IPS DF 19.7 (cell line): ENCODE data around the gene CREB5.
"Not testable (repeated sequence)": the region's sequence is repeated elsewhere in the genome, so short reads cannot be mapped to it uniquely, and the experiment has no call there.

Source experiments
- DNase-seq: peaks from one replicate; pipeline ENCODE4 v3.0.0-alpha.2; 2013; ENCODE audit warnings: low read depth, low spot score

CREB5 gene

DNA sequence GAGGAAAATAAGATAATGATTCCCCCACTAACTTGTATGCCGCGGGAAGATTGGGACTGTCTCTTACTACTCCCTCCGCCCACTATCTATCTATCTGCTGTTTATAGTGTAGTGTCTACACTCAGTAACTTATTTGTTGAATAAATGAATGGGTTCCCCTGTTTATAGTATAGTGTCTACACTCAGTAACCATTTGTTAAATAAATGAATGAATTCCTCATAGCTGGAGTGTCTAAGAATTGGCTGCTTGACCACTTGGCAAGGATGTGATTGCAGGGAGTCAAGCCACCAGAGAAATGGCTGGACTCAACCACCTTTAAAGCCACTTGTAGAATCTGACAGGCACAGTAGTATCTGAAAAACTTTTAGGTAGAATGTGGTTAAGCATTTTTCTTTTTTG lies 398.7 kb downstream of the CREB5 start:
- DNase-seq: no peak

DNA sequence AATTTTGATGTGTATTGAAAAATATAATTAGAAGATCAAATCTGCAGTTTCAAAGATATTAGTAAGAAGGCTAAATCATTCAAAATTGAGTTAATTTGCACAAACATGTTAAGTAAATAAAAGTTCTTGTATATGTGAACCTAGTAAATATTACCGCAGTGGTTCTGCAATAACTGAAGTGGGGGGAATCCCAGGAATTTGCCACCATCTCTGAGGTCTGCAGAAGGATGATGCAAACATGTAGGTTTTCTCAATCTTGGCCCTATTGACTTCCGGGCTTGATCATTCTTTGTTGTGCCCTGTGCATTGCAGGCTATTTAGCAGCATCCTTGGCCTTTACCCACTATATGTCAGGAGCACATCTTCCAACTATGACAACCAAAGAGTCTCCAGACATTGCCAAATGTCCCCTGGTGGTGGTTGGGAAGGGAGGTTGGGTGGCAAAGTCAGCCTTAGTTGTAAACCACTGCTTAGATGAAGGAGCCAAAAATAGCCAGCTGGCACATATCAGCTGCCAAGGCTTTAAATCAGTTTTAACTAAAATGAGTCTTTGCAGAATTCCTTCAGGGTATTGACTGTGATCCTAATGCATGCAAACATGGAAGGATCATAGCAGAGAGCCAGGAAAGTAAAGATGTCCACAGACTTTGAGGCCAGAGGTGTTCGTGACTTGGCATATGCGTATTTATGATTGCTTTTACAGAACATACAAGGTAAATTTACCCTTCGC lies 399.5 kb downstream of the CREB5 start:
- DNase-seq: no peak

DNA sequence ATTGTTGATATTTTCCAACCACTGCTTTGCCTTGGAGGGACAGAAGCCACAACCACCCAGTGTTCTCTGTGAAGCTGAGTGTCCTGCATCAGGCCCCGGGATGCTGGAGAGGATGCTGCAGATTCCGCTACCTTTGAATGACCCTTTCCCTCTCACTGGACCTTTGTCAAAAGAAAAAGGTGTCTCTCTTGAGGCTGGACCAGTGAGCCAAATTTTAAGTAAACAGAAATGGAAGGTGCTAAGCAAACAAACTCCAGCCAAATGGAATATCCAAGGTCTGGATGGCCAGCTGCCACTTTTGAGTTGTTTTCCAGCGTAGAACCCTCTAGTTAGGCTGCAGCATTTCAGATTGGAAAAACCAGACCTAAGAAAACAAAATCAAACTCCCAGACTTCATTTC lies 400.3 kb downstream of the CREB5 start:
- no peak for DNase-seq

DNA sequence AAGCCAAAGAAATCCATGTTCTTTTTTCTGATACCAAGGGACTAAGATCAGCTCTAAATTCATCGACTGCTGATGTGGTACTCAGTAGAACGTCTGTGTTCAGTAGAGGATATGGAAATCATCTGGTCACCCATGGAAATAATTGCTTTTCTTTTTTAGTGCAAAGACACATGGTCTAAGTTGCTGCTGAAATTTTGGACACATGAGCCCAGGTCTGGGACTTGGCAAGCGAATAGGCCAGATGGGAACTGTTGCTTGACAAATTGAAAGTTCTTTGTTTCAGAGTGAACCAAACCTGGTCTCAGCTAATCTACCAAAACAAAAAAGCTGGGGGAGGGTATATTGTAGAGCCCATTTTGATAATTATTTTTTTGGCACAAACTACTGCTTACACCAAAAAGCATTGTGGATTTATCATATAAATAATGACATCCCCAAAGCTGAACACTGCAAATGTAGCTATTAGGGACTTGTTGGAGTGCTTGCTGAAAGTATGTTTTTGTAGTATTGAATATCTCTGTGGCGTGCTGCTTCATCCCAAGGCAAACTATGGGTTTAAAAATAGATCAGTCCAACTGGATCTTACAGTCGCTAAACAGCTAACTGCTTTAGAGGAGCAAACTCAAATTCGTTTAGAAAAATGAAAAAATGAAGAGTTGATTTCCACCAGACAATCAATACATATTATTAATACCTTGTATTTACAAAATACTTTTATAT lies 401.1 kb downstream of the CREB5 start:
- DNase-seq: no peak

DNA sequence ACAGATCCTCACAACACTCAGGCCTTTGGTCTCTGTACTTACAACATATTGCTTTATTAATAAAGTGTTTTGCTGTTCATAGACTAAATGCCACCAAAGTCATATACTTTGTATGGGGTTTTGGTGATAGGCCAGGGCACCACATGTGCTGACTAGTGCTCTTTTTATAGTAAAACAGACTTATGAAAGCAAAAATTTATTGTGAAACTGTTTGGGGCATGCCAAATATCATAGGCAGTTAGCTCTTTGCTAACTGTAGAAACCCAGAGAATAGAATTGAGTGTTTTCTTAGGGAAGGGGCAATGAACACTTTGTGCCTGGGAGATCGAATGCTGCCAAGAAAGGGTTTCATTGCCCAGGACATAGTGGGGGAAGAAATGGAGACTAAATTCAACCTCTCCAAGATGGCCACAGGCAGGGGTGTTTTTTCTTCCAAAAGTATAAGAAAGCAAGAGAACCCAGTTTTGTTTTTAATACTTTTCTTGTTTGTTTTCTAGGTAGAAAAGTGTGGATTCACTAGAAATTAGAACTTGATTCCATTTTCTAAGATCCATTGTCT lies 403.1 kb downstream of the CREB5 start:
- no peak for DNase-seq

DNA sequence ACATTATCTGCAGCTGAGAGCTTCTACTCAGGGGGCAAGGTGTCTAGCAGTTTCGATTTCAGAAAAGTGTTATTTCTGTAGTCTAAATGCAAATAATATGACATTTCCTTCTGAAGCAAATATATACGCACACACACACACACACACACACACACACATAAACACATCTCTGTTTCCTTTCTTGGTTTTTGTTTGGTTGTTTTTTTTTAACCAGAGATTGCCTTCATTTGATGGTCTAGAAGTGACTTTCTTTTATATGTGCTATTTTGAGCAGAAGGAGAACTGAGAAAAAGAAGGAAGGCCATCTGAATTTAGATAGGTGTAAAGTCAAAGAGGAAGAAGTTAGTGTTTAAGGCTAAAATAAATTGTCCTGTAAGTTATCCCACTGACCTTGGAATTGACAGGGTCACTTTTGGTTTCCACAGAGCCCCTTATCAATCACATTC lies 403.6 kb downstream of the CREB5 start:
- DNase-seq: no peak

DNA sequence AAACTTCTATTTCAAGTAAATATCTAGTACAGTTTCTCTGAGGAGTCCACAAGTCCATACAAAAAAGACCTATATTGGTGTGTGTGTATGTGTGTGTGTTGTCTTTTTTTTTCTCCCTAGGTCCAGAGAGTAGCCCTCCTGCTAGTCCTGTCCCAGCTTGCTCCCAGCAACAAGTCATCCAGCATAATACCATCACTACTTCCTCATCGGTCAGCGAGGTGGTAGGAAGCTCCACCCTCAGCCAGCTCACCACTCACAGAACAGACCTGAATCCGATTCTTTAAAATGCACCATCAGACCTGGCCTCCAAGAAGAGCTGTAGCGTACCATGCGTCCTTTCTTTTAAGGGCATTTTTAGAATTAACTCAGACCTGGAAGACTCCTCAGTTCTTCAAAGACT lies 406.7 kb downstream of the CREB5 start:
- no peak for DNase-seq

DNA sequence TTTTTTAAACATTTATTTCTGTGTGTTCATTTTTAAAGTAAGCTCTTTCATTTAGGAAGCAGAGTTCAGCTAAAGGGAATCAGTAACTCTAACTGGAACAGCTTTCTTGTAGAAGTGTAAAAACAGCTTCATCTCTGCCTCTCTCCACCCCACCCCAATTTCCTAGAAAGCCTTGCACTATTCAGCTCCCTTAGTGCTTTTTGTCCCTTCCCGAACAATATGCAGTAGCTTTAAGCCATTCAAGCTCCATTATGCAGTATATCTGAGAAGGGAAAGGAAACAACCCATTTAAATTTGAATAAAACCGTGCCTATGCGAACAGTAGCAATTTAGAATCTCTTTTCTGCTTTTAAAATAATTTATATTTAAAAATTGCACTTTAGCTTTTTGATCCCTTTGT lies 411.3 kb downstream of the CREB5 start:
- no peak for DNase-seq

DNA sequence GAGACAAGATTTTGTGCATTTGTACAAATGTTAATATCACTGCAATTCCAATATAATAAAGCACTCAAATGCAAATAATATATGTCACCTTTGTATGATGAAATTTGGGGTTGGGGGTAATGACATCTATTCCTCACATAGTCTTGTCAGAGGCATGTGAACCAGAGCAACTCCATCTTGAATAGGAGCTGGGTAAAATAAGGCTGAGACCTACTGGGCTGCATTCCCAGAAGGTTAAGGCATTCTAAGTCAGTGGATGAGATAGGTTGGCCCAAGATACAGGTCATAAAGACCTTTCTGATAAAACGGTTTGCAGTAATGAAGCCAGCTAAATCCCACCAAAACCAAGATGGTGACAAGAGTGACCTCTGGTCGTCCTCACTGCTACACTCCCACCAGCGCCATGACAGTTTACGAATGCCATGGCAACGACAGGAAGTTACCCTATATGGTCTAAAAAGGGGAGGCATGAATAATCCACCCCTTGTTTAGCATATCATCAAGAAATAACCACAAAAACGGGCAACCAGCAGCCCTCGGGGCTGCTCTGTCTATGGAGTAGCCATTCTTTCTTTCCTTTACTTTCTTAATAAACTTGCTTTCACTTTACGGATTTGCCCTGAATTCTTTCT lies 413.6 kb downstream of the CREB5 start:
- not testable (repeated sequence) for DNase-seq

DNA sequence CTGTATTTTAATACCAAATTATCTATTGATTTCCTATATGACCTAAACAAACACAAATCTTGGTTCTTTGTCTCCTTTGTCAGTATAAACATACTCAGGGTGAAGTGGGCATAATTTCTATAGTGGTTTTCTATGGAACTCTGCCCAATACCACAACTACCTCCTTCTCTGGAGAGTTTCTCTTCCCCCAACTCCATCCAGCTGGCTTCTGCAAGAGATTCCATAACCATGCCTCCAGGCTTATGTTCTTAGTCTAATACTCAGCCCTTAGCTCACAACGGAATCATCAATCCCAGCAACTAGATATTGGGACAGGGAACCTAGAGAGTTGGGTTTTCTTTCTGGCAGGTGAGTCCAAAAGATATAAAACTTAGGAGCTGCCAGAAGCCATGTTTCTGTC lies 418.5 kb downstream of the CREB5 start:
- DNase-seq: no peak

DNA sequence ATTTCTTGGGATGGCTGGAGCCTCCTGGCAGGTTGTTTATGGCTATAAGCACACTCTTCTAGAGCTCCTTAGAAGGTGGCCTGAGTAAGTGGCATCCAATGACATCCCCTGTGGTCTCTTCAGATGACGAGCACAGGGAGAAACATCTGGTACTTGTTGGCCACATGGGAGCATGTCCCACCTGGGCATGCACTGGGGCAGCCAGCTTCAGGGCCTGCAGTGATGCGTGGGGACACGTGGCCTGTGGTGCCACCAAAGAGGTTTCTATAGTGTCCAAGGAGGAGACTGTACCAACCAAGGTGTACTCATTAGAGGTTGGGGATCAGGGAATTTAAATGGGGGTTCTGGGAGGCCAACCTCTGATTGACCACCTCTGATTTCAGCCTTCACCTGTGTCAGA lies 420.4 kb downstream of the CREB5 start:
- no peak for DNase-seq

DNA sequence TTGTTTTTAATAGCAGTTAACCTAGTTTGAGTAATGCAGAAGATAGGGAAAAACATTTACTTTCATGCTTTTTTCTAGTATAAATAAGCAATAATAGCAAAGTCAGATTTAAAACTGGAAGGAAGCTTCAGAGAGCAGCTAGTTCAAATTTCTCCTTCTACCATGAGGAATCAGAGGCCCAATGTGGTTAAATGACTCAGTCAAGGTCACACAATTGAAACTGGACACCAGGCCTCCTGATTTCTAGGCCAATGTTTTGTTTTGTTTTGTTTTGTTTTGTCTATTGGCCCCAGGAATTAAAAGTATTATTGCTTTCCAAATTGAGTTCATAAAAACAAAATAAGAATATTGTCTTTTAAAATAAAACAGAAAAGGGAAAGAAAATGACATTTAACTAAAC lies 423.5 kb downstream of the CREB5 start:
- no peak for DNase-seq

DNA sequence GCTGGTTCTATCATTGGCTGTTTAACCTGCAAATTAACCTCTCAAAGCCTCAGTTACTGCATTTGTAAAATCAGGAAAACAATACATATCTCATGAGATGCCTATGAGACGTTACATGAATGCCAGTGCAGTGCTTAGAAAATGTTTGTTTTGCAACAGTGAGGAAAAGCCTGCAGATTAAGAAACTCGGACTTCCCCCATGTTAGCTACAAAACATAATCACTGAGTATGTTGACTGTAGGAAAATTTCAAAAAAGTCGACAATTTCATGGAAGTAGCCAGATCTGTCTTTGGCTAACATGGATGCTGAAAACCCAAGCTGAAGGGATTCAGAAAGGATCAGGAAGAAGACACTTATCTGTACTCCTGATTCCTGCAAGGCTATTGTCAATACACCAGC lies 424.4 kb downstream of the CREB5 start:
- DNase-seq: no peak

DNA sequence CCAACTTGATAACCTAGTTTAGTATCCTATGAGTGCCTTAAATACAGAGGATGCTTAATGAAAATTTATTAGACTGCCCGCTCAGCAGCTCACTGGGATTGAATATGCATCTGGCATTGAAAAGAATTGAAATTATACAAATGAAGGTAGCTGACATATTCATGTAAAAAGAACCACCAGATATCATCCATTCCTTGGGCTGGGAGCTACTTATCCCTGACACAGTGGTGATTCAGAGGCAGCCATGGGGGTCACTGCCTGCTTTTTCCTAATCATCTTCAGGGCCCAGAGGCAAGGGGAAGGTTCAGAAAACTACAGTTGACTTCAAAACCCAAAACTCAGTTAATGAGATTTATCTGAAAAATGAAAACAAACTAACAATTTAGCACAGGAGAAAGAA lies 424.9 kb downstream of the CREB5 start:
- DNase-seq: no peak

DNA sequence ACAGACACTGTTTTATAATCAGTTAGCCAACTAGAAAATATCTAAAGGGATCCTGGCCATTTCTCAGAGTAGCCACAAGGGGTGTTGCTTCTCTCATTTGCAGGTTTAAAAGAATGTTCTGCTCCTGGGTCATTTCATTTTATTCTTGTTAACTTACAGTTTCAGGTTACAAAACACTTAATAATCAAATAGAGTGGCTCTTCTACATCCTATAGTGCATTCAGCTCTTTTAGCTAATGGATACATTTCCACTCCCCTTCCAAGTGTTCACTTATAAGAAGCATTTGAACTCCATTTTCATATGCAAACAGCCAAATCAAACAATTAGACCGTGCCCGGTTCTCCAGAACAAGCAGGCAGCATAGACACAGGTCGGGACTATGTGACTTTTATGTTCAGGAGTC lies 428.3 kb downstream of the CREB5 start:
- DNase-seq: no peak

DNA sequence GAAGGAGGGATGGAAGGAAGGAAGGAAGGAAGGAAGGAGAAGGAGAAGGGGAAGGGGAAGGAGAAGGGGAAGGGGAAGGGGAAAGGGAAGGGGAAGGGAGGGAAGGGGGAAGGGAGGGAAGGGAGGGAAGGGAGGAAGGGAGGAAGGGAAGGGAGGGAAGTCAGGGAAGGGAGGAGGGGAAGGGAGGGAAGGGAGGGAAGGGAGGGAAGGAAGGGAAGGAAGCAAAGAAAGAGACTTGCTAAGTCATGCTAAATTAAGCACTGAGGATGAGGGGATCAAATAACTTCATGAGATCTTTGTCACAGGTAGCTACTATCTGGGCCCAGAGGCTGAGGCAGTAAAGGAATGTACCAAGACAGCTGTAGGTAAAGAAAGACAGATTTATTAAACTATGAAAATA lies 429.4 kb downstream of the CREB5 start:
- no peak for DNase-seq

DNA sequence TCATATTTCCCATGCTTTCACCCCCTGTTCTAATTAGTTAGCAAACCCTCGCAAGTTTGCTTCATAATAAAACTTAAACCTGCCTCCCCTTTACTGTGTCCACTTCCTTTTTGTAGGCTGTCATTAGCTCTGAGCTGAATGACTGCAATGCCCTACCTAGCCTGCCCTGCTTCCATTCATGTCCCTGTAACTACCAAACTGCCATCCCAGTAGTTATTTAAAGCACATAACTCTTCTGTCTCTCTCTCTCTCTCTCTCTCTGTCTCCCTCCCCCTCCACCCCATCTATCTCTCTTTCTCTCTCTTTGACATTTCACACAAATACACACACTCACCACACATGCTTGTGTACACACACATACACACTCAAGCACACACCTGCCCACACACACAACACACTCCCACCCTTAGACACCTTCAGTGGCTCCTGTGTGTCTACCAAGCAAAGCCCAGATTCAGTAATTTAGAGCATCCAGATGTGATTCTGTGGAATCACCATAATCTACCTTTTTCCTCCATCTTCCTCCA lies 430.5 kb downstream of the CREB5 start:
- no peak for DNase-seq

DNA sequence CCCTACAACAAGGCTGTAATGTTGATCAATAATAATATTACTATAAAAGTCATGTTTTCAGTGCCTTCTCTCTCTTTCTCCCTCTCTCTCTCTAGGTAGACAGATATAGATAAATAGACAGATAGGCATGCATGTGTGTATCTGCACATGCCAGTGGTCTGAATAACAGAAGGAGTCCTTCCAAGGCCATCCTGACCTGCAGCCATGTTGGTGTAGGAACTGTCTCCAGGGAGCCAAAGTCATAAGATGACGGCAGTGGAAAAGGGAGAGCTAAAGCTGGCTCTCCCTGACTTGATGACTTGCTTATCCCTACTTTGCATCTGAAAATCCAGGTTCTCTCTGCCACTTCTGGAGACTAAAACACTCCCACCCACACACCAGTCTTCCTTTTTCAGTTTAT lies 432.8 kb downstream of the CREB5 start:
- DNase-seq: no peak

DNA sequence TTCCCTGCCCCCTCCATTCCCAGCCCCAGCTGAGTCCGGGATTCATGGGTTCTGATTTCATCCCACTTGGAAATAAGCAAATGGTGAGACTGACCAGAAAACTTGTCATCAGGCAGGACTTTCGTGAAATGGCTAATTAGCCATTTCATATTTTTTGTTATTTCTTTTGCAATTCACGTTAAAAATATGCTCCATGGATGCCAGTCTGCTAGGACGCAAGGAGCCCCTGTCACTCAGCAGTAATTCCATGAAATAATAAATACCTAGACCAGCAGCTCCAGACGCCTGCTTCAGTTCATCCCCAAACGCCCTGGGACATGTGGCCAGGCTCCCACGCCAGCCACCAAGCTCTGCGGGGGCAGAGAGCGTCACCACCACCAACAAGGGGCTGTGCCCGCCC lies 434.9 kb downstream of the CREB5 start:
- DNase-seq: no peak

DNA sequence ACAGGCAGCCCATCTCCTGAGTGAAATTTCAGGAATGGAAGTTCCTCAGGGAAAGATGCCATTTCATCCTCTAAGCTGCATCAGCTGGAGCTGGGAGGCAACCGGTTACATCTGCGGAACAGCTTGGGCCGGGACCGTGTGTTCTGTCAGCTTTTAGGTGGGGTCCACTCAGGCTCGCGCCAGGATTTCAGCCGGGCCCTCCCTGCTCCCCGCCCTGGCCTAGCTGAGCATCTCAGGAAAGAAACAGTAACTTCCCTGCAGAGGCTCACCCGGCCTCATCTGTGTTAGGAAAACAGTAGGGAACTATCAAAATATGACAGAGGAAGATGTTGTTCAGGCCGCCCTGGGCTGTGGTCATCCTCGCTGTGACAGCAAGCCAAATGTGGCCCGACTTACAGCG lies 435.4 kb downstream of the CREB5 start:
- DNase-seq: no peak

DNA sequence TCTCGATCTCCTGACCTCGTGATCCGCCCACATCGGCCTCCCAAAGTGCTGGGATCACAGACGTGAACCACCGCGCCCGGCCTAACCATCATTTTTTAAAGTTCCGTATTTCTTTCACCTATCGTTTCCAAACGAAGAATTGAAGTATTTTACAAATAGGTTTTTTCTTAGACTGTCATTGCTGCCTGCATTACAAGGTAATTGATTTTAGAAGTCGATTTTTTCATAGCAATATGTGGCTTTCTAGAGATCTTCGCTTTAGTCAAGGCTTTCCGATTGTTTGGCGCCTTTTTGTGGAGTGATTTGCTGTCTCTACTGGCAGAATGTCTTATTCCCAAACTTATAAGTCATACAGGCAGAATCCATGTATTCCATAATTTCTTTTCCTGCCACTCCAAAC lies 436.6 kb downstream of the CREB5 start:
- no peak for DNase-seq

DNA sequence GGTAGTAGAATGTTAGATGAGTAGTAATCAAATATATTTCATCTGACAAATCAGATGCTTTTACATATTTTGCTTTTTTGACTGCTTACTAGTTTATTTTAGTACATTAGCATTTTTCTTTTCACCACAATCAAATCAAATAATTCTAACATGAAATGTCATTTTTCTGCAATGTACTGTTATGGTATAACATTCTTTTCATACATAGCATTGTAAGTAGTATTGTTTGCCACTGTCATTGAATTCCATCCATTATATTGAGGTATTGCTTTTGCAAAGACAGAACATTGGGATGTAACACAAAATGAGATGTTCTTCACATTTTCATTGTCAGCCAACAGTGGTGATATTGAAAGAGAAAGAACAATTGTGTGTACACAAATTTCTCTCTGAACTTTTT lies 438.4 kb downstream of the CREB5 start:
- no peak for DNase-seq
